GM19372 (cell line): ENCODE measurements around the gene OGDH.

ENCODE experiments used
- ATAC-seq: cut with Tn5 transposase; IDR thresholded peaks from one replicate; pipeline ENCODE4 v1.9.1; 2021; ENCODE audit warnings: mild to moderate bottlenecking, low read depth, moderate library complexity; ENCODE audit not compliant: unreplicated experiment

The OGDH gene

GRCh38 chr7:44636041-44636584 lies 29.7 kb downstream of the OGDH start:
- no peak for ATAC-seq

DNA sequence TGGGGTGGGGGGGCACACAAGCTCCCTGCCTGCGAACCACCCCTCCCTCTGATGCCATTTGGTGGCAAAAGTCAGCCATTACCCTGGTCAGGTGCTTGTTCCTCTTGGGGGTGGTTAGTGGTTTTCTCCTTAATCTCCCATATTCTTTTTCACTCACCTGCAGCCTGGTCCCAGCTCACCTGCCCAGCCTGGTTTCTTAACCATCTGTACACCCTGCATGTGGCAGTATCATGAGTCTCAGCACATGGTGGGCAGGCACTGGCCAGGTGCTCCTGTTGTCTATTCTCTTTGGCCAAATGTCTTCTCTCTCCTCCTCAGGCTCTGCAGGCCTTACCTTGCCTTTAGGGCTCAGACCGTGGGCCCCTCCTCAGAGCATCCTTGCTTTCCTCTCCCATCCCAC lies 30.5 kb downstream of the OGDH start:
- no peak for ATAC-seq

GRCh38 chr7:44637788-44638594 lies 31.6 kb downstream of the OGDH start:
- peak; percentile 54 for ATAC-seq

DNA sequence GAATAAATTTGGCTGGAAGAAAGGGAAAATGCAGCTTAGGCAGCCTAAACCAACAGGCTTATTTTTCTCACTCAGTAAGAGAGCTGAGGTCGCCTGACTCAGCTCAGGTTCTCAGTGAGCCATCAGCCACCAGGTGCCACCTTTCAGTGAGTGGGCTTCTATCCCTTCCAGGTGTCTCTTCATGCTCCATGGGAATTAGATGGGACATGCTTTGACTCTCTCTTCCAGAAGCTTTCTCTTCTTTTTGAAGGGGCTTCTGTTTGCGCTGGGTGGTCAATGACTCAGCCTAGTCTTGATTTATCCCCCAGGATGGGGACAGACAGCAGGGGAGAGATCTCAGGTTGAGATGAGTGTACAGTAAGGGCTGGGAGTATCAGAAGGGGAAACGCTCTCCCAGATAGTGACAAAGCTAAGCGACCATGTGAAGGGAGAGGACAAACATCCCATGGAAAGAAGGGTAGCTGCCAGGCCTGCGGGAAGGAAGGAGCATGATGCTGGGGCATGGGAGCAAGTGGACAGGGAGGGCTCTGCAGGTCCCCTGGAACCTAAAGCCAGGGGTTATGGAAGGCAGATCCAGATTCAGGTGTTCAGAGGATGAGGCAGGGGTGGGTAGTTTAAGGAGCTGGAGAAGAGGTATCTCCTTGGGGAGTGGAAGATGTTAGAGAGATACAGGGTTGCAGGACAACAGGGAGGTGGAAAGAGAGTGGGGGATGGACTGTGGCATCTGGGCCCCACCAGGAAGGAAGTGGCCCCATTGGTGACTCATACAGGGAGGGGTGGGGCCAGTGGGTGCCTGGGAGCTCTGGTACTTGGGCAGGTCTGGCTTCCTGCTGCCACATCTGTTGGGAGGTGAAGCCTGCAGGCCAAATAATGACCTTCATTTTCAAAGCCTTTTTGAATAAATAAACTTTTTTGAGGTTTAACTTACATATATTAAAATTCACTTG lies 32.5 kb downstream of the OGDH start:
- peak; percentile 73 for ATAC-seq

DNA sequence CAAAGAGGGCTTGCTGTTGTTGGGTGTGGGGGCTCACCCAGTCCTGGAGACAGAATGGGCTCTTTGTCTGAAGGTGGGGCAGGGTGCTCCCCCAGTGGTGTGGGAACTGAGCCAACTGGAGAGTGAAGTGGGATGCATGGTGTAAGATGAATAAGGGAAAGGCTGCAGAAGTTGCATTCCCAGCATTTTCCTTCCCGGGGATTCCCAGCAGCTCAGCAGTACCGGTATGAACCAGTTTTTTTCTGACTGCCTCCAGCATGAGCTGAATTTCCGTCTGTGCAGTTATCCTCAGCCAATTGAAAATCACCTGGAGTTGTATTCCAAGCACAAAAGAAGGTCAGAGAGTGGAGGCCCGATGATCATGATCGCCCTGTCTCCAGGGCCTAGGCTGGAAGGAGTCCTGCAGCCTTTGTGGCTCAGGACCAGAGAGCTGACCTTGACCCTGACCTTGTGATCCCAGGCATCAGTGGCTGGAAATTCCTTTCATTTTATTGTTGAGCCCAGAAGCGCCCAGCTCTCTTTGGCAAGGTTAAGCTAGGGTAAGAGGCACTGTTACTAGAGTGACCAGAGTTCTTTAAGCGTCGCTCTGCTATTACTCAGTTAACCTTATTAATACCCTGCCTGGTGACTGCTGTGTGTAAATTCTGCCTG lies 33.4 kb downstream of the OGDH start:
- ATAC-seq: peak; percentile 2

DNA sequence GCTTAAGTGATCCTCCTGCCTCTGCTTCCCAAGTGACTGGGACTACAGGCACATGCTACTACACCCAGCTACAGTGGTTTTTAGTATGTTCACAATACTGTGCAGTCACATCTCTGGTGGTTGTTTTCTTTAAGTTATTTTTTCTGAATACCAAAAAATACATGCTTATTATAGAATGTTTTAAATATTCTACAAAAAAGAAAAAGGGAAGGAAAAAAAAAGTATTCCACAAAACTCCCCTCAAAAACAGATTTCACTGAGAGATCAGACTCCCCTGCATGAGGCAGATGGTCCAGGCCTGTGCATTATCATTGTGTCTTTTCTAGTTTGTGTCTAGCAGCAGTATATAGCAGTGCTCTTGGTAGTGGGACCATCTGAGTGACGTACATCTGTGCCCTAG lies 36.8 kb downstream of the OGDH start:
- ATAC-seq: no peak

DNA sequence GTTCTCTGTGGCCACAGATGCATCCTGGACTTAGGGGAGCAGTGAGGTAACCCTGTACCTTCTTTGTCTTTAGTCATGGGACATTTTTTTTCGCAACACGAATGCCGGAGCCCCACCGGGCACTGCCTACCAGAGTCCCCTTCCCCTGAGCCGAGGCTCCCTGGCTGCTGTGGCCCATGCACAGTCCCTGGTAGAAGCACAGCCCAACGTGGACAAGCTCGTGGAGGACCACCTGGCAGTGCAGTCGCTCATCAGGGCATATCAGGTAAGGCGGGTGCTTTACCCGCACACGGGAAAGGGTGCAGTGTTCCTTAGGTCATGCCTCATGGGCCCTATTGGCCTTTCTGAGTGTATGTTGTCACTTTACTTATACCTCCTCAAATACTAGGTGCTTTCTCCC lies 38.8 kb downstream of the OGDH start:
- ATAC-seq: no peak

DNA sequence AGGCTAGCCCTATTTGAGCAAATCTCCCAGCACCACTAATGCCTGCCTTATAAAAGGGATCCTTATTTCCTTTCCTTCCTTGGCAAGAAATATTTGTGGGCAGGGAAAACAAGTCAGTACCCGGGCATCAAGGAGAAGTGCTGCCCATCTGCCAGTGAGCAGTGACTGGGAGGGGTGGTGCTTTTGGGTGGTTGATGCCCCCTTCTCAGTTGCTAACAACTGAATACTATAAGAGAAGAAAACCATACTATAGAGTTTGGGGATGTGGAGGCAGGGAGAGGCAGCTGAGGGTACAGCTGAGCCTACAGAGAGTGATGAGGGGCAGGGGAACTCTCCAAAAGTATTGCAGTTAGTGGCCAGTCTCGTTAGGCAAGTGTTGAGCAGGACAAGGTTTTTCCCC lies 39.3 kb downstream of the OGDH start:
- ATAC-seq: no peak

DNA sequence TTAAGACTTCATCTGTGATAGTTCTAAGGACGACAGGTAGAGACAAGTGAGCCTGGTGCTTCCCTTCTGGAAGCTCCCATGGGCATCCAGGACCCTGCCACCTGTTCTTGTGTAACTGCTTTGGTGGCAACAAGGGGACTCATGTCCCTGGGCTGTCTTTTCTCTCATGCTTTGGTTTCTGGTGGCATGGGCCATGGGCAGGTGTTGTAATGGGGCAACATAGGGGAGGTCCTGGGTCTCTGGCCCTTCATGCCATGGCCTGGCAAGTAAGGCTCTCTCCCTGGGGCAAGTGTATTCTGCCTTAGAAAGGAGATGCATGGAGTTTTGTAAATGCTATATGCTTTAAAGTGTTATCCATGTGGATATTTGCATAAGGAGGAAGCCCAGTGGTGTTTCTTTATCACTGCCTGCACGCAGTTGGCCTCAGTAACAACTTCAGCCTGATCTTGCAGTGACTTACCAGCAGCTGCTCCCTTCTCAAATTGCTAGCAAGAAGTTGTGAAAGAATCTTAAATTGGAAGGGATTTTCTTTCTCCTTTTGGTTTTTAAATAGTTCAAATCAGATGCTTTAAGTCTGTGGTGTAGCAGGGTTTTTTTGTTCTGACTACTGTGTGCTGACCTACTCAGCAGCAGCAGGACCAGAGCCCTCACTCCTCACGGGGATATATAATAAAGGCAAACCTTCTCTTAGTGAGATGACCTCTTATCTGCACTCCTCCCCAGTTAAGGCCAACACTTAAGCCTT lies 39.9 kb downstream of the OGDH start:
- no peak for ATAC-seq

GRCh38 chr7:44646921-44647636 lies 40.7 kb downstream of the OGDH start:
- ATAC-seq: no peak

- no peak for ATAC-seq
These were observed 41.7 kb downstream of the OGDH start for GRCh38 chr7:44647981-44648714.

DNA sequence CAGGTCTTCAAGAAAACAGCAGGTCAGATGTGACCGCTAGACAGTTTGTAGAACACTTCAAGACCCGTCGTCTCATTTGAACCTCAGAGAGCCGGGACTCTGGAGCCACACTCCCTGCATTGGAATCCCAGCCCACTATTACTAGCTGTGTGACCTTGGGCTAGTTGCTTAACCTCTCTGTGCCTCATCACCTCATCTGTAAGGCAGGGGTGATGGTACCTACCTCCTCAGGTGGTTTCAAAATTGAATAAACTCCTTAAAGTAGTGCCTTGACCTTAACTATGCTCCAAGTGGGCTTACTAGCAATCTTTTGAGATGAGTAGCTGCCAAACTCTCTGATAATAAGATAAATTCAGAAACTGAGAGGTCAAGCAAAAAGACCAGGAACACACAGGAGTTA lies 43.8 kb downstream of the OGDH start:
- no peak for ATAC-seq

DNA sequence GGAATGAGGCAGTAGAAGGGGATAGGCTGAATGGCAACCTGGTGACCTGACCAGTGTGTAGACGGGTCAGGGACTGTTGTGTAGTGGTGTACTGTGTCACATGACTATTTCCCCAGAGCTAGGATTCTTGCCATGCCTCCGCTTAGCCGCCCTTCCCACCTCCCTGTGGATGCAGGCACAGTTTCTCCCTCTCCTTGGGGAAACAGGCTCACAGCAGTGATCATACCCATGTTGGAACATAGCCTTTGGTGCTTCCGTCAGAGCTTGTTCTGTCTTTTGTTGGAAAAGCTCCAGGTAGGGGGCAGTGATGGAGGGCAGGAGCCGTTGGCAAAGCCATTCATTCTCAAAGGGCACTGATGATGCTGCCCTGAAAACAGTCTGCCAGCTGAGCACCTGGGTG lies 44.3 kb downstream of the OGDH start:
- no peak for ATAC-seq

DNA sequence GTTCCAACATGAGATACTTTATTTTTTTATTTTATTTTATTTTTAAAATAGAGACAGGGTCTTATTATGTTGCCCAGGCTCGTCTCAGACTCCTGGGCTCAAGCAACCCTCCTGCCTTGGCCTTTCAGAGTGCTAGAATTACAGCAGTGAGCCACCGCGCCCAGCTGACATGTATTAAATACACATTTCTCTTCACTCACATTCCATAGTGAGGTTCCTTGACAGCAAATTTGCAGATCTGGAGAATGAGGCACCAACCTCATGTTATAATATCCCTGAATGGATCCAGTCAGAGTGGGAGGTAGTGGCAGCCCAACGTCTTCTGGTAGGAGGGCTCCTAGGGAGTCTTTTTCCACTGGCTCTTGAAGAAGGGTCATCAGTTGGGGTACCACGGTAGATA lies 46.1 kb downstream of the OGDH start:
- no peak for ATAC-seq

DNA sequence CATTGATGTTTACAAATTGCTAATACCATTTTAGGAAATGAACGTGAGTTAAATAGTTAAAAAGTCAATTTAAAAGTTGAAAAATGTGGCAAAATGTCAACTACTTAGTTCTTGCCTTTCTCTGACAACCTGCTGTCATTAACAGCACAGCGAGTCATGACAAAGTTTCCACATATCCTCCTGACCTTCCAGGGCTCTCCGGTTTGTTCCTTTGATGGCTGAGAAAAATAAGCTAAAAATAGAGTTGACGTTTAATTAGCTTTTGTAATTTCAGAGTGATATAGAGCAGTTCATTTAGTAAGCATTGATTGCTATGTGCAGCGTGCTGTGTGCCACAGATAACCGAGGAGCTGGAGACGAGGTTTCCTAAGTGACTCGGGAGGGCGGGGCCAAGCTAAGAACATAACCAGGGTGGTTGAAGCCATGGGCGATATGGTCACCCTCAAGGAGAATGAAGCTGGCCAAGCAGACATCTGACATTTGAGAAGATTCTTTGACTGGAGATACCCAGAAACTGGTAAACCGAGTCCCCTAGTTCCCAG lies 47.9 kb downstream of the OGDH start:
- no peak for ATAC-seq

DNA sequence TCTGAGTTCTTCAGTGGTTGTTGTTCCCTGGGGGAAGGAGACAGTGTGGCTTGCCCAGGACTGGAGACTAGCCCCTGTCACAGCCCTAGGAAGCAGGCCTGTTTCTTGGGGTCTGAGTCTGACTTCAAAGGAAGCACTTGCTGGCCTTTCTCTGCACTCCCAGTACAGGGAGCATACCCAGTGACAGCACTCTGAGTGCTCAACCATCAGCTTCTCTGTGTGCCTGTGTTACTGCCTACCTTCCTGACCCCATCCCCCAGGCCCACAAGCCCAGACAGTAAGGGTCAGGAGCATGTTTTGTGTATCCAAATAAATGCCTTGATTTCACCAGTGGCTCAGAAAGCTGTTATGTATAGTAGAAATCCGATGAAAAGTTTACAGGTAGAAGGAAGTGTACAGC lies 48.9 kb downstream of the OGDH start:
- ATAC-seq: no peak

- no peak for ATAC-seq
These were observed 52.6 kb downstream of the OGDH start for GRCh38 chr7:44658979-44659378.

- no peak for ATAC-seq
These were observed 54.8 kb downstream of the OGDH start for GRCh38 chr7:44661233-44661632.
